Esophagus squamous epithelium (tissue), 4 donors: Measurements from ENCODE around the gene PFKL.

ENCODE experiments used
- POLR2A ChIP-seq, 4 donors: fragments of 450-650 bp; IDR thresholded peaks; one replicate each; pipeline ENCODE4 v1.6.1; 2017; ENCODE audit warnings: antibody characterized with exemption in 4 of 4, mild to moderate bottlenecking in 4 of 4, moderate library complexity in 3 of 4
- TF ChIP-seq, protein P1 (sequence below), 6 experiments: fragments of 450-650 bp in 4 of 6; fragments of 200-600 bp in 2 of 6; sonication (generic) in 2 of 6; IDR thresholded peaks; one replicate each; pipeline ENCODE4 v1.5.1; 2016 to 2019; ENCODE audit warnings: antibody characterized with exemption in 6 of 6, mild to moderate bottlenecking in 4 of 6, moderate library complexity in 4 of 6

DNA sequence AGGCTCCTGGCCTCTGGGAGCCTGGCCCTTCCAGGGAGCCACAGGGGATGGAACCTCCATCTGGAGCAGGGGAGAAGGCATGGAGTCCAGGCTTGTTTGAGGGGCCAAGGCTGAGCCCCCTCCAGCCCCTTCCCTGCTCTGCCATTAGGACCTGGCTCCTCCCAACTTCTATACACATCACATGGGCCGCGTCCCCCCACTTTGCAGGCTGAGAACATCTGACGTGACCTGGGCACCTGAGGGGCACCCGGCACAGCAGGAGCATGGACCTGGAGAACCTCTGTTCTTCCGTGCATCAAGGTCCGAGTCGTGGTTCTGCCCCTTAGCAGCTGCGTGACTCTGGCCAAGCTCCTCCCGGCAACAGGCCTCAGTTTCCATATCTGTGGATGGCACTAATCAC is 18.1 kb upstream of the PFKL start:
- TF ChIP-seq, protein P1, sequence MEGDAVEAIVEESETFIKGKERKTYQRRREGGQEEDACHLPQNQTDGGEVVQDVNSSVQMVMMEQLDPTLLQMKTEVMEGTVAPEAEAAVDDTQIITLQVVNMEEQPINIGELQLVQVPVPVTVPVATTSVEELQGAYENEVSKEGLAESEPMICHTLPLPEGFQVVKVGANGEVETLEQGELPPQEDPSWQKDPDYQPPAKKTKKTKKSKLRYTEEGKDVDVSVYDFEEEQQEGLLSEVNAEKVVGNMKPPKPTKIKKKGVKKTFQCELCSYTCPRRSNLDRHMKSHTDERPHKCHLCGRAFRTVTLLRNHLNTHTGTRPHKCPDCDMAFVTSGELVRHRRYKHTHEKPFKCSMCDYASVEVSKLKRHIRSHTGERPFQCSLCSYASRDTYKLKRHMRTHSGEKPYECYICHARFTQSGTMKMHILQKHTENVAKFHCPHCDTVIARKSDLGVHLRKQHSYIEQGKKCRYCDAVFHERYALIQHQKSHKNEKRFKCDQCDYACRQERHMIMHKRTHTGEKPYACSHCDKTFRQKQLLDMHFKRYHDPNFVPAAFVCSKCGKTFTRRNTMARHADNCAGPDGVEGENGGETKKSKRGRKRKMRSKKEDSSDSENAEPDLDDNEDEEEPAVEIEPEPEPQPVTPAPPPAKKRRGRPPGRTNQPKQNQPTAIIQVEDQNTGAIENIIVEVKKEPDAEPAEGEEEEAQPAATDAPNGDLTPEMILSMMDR (IDR thresholded peaks at IDR 0.05), result no peak
- no peak for TF ChIP-seq POLR2A (IDR thresholded peaks at IDR 0.05)
